OCI-LY7 (cell line): ENCODE results near the gene KCNMA1. TPM values are rescaled to one million over a fixed set of nuclear protein-coding genes. Genes with fewer than 3 reads are reported as not detected.

ENCODE experiments used
- BruUV-seq: library from RNA; stranded (reverse); fragments of 400-500 nt; replicated peaks from 2 replicates; lab custom pipeline; 2021; lab: Mats Ljungman, UMichigan
- CTCF ChIA-PET: fragments of 300-600 bp; sonication (Branson Sonifier 250); formaldehyde crosslinking; loops from one replicate; lab custom pipeline; 2022; ENCODE audit warnings: antibody characterized with exemption; ENCODE audit not compliant: unreplicated experiment; lab: Charles Lee
- POLR2A ChIA-PET: fragments of 300-600 bp; sonication (Branson Sonifier 250); formaldehyde crosslinking; loops from one replicate; lab custom pipeline; 2022; ENCODE audit warnings: antibody characterized with exemption; lab: Charles Lee
- DNase-seq: peaks from one replicate; pipeline ENCODE4 v3.0.0-alpha.2; 2015; ENCODE audit warnings: low spot score
- H2AFZ ChIP-seq: fragments of 200-600 bp; sonication (generic), shearing (Covaris generic); 2 replicates; pipeline ENCODE4 v1.6.1; 2014; ENCODE audit warnings: mild to moderate bottlenecking, antibody characterized with exemption, low read length, moderate library complexity
- H3K27ac ChIP-seq: fragments of 200-600 bp; sonication (generic); 2 replicates; pipeline ENCODE4 v1.5.1; 2014; ENCODE audit warnings: mixed run types, low read depth, mild to moderate bottlenecking, moderate library complexity, low read length, inconsistent platforms; ENCODE audit not compliant: poor library complexity, severe bottlenecking
- H3K36me3 ChIP-seq: fragments of 200-600 bp; sonication (generic); 2 replicates; pipeline ENCODE4 v1.6.1; 2014; ENCODE audit warnings: mild to moderate bottlenecking, antibody characterized with exemption, low read length, moderate library complexity, mixed read lengths; ENCODE audit not compliant: insufficient read depth
- H3K4me1 ChIP-seq: fragments of 200-600 bp; sonication (generic); 2 replicates; pipeline ENCODE4 v1.5.1; 2014; ENCODE audit warnings: mild to moderate bottlenecking, low read length; ENCODE audit not compliant: insufficient read depth, poor library complexity, severe bottlenecking
- H3K4me2 ChIP-seq: fragments of 200-600 bp; sonication (generic); 2 replicates; pipeline ENCODE4 v1.6.1; 2014; ENCODE audit warnings: mild to moderate bottlenecking, low read length
- H3K4me3 ChIP-seq: fragments of 200-600 bp; sonication (generic); 2 replicates; pipeline ENCODE4 v1.5.1; 2014; ENCODE audit warnings: mild to moderate bottlenecking, low read depth, low read length; ENCODE audit not compliant: poor library complexity, severe bottlenecking
- H3K79me2 ChIP-seq: fragments of 200-600 bp; sonication (generic); 2 replicates; pipeline ENCODE4 v1.6.1; 2016; ENCODE audit warnings: low read depth, mild to moderate bottlenecking, low read length, moderate library complexity, mixed read lengths; ENCODE audit not compliant: insufficient read depth
- H3K9me2 ChIP-seq: fragments of 200-600 bp; sonication (generic); 2 replicates; pipeline ENCODE4 v1.6.1; 2016; ENCODE audit warnings: mild to moderate bottlenecking, low read length, mixed read lengths; ENCODE audit not compliant: insufficient read depth
- H3K9me3 ChIP-seq: fragments of 200-600 bp; sonication (generic); 2 replicates; pipeline ENCODE4 v1.6.1; 2014; ENCODE audit warnings: mild to moderate bottlenecking, mixed run types, low read length, mixed read lengths
- H4K20me1 ChIP-seq: fragments of 200-600 bp; sonication (generic); 2 replicates; pipeline ENCODE4 v1.6.1; 2014; ENCODE audit warnings: mild to moderate bottlenecking, antibody characterized with exemption, low read length, moderate library complexity, mixed read lengths; ENCODE audit not compliant: insufficient read depth
- EZH2phosphoT487 ChIP-seq: fragments of 200-600 bp; sonication (generic); IDR thresholded peaks from 2 replicates; pipeline ENCODE4 v1.6.1; 2018; ENCODE audit warnings: low read depth, borderline replicate concordance, mild to moderate bottlenecking, mixed run types, antibody characterized with exemption, low read length, moderate library complexity, mixed read lengths
- intact Hi-C: fragments of 100-400 bp; cut with micrococcal nuclease; formaldehyde crosslinking; loops from one replicate; pipeline ENCODE4 v1.10.0; 2022; ENCODE audit not compliant: unreplicated experiment
- total RNA-seq, 2 experiments: library from RNA; depleted of rRNA in 1 of 2; stranded (reverse); fragments of >200 nt in 1 of 2; shearing (Covaris generic) in 1 of 2; gene quantifications; 2 replicates each; pipeline ENCODE4 v1.2.3, GENCODE V29; 2014 to 2022
- TF ChIP-seq, protein P1 (sequence below): fragments of 200-600 bp; sonication (generic); conservative IDR thresholded peaks from 2 replicates; pipeline ENCODE4 v1.5.1; 2014; ENCODE audit warnings: mild to moderate bottlenecking, antibody characterized with exemption, low read length, moderate library complexity, mixed read lengths

Gene KCNMA1
- total RNA-seq, 2 experiments from 2014 or later, result not detected

DNA sequence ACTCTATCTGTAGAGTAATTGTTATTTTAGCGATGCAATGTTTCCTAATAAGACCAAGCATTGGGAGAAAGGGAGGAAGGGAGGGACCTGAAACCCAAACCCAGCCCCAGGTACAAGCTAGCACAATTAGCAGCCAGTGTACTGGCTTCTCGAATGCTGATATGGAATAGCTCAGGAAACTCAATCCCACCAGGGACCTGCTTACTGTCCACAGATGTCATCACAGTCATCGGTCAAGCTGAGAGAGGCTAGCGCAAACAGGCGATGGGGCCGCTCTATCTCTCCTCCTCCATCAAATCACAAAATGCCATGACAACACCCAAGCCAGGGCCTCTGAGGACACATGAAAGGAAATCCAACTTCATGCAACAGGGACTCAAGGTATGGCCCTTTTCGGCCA lies 192.1 kb downstream of the KCNMA1 start:
- no TSS peak for BruUV-seq
- no peaks in the 10 kb centered on the region for H3K9me2 ChIP-seq
- no peaks in the 10 kb centered on the region for H3K36me3 ChIP-seq
- TF ChIP-seq, protein P1, sequence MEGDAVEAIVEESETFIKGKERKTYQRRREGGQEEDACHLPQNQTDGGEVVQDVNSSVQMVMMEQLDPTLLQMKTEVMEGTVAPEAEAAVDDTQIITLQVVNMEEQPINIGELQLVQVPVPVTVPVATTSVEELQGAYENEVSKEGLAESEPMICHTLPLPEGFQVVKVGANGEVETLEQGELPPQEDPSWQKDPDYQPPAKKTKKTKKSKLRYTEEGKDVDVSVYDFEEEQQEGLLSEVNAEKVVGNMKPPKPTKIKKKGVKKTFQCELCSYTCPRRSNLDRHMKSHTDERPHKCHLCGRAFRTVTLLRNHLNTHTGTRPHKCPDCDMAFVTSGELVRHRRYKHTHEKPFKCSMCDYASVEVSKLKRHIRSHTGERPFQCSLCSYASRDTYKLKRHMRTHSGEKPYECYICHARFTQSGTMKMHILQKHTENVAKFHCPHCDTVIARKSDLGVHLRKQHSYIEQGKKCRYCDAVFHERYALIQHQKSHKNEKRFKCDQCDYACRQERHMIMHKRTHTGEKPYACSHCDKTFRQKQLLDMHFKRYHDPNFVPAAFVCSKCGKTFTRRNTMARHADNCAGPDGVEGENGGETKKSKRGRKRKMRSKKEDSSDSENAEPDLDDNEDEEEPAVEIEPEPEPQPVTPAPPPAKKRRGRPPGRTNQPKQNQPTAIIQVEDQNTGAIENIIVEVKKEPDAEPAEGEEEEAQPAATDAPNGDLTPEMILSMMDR, result no peak
- TF ChIP-seq EZH2phosphoT487, result no peak
- no peak overlapping the region for H2AFZ ChIP-seq
- CTCF ChIA-PET, result no interaction called here
- no peak for DNase-seq
- H3K4me1 ChIP-seq, result no peaks in the 10 kb centered on the region
- H3K4me2 ChIP-seq, result no peak overlapping the region
- POLR2A ChIA-PET, result no interaction called here
- intact Hi-C loops, result no loop called here
- H3K9me3 ChIP-seq, result no peaks in the 10 kb centered on the region
- H3K27ac ChIP-seq, result no peak overlapping the region
- no peaks in the 10 kb centered on the region for H3K79me2 ChIP-seq
- H4K20me1 ChIP-seq, result no peaks in the 10 kb centered on the region
- no peak overlapping the region for H3K4me3 ChIP-seq

DNA sequence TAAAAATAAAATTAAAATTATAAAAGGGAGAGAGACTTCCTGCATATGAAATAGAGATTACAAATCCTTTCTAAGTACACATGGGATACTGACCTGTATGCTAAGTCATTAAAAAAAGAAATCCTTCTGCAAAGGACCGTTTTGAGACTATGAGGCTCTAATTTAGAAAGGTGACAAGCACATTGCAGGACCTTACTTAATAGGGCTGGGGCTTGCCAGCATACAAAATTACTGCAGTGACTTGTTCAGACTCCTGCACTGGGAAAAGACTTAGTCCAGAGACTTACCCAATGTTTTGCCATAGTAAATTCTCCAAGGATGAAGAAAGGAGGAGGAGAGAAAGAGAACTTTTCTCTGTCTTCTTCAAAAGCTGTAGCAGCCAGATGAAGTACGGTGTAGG lies 193.6 kb downstream of the KCNMA1 start:
- ChIA-PET POLR2A (no interaction called here), CTCF (no interaction called here)
- no peak for TF ChIP-seq EZH2phosphoT487
- TF ChIP-seq, protein P1, result no peak

DNA sequence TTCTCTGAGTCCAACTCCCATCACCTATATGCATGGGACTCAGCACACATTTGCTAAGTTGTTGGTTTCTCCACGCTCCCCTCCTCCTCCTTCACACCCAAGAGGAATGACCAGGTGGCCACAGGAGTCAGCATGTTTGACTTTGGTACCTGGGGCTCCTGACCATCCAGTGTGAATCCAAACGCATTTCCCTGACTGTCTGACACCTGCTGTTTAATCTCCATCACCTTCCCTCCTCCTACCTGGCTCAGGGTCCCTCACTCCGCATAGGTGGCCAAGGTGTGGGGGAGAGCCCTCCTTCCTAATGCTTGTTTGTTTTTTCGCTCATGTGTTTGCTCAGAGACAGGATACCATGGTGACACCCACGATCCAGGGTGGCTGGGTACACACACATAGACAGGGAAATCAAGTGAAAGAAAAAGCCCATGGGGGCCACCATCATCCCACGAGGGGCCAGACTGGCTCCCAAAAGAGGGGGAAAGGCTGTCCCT lies 194.9 kb downstream of the KCNMA1 start:
- H3K9me2 ChIP-seq, result no peaks in the 10 kb centered on the region
- intact Hi-C loops, result no loop called here
- POLR2A ChIA-PET, result interaction anchor here (0.5 kb wide), 1 partner anchor 18 kb away, joined by 3 read pairs; no protein-coding TSS in a partner anchor

More for the DNA sequence above, 193.6 kb downstream of the KCNMA1 start:
- no peak overlapping the region for H3K27ac ChIP-seq
- no peak overlapping the region for H3K4me2 ChIP-seq
- H4K20me1 ChIP-seq, result no peaks in the 10 kb centered on the region
- no peaks in the 10 kb centered on the region for H3K79me2 ChIP-seq
- no peaks in the 10 kb centered on the region for H3K4me1 ChIP-seq
- no peak overlapping the region for H3K4me3 ChIP-seq
- no peak for DNase-seq
- no peaks in the 10 kb centered on the region for H3K36me3 ChIP-seq
- H3K9me2 ChIP-seq, result no peaks in the 10 kb centered on the region
- intact Hi-C loops, result no loop called here
- no TSS peak for BruUV-seq
- H3K9me3 ChIP-seq, result no peaks in the 10 kb centered on the region
- no peak overlapping the region for H2AFZ ChIP-seq

More for the DNA sequence above, 194.9 kb downstream of the KCNMA1 start:
- DNase-seq, result no peak
- H3K4me3 ChIP-seq, result no peak overlapping the region
- H3K79me2 ChIP-seq, result no peaks in the 10 kb centered on the region
- BruUV-seq, result no TSS peak
- no peak overlapping the region for H3K4me2 ChIP-seq
- no peaks in the 10 kb centered on the region for H4K20me1 ChIP-seq
- no peaks in the 10 kb centered on the region for H3K4me1 ChIP-seq
- H3K27ac ChIP-seq, result no peak overlapping the region
- H3K36me3 ChIP-seq, result no peaks in the 10 kb centered on the region
- no peak for TF ChIP-seq EZH2phosphoT487
- TF ChIP-seq, protein P1, result no peak
- H2AFZ ChIP-seq, result no peak overlapping the region
- CTCF ChIA-PET, result no interaction called here
- H3K9me3 ChIP-seq, result no peaks in the 10 kb centered on the region
